CD4-positive, alpha-beta T cell treated with Interleukin-10 for 1 hour (primary cell): Measurements from ENCODE around the gene LRRC8B.
"Not testable (repeated sequence)": the region's sequence is repeated elsewhere in the genome, so short reads cannot be mapped to it uniquely, and the experiment has no call there.

Experiments used
- DNase-seq: peaks from one replicate; pipeline ENCODE4 v3.0.0-alpha.2; 2020

The LRRC8B gene

DNA sequence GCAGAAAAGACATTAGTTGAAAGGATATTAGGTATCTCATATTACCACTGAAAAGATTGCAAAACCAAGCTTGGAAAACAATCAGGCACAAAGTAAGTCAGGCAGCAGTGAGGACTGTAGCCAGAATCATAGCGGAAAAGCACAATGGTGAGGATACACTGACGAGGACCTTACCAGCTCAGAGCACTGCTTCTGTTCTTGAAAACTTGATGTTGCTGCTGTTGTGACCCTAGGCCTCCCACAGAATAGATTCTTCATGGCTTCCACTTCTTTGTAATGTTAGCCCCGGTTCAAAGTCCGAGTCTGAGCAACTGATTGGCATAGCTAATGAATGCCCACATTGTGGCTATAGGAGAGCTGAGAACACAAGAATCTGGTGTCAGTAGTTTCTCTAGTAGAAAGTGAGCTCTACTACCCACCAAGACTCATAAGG, 63.1 kb downstream of the LRRC8B start:
- DNase-seq, result no peak

DNA sequence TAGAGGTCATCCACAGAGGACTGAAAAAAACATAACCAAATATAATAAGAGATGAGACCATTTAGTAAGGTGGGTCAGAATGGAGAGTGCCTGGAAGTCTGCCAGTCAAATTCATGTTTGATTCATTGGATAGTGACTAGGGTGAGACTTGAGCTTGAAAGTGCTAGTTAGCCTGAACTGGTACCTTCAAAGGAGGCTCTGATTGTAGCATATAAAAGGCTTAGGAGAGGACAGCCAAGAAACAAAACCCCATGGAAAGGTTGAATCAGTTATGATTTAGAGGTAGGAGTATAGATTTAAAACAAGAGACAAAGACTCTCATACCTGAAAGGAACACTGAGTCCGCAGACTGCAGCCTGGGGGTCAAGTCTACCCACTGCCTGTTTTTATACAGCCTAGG, 63.9 kb downstream of the LRRC8B start:
- DNase-seq, result no peak

DNA sequence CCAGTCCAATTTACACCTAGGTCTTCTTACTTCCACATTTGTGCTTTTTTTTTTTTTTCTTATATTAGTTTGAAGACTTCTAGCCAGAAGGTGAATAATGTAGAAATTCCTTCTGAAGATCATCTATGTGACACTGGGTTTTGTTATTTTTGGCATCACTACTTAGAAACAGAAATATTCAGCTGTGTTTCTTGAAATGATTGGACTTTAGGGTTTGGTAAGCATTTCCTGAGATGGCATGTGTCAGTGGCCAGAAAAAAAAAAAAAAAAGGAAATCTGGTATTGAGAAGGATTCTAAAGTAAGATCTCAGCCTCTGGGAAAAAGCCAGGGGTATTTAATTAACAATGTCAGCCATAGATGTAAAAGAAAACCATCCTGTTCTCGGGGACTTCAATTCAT, 64.9 kb downstream of the LRRC8B start:
- DNase-seq, result no peak

DNA sequence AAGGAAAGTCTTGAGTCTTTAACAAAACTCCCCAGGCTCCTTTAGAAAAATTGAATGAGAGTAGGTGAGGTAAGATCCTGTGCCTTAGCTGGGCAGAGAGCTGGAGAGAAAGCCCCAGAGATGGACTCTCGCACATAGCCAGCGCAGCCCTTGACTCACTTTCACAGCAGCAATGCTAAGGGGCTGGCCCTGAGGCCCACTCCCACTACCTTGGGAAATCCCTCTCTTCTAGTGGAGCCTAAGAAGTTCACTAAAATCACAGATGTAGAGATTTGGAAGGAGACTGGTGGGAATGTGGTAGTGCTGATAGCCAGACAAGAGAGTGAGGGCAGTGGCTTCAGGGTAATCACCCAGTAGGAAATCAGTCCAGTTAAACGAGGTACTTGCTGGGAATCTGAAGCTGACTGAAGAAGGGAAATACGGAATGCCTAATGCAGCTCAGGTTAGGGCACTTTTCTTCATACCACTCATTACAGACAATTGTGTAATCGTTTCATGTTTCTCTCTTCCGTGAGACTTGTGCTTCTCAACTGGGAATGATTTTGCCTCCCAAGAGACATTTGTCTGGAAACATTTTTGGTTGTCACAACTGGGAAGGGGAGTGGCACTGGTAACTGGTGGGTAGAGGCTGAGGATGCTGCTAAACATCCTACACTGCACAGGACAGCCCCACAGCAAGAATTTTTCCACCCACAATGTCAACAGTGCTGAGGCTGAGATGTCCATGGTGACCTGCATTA, 65.9 kb downstream of the LRRC8B start:
- no peak for DNase-seq

DNA sequence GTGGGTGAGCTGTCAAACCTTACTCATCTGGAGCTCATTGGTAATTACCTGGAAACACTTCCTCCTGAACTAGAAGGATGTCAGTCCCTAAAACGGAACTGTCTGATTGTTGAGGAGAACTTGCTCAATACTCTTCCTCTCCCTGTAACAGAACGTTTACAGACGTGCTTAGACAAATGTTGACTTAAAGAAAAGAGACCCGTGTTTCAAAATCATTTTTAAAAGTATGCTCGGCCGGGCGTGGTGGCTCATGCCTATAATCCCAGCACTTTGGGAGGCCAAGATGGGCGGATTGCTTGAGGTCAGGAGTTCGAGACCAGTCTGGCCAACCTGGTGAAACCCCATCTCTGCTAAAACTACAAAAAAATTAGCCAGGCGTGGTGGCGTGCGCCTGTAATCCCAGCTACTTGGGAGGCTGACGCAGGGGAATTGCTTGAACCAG, 68.3 kb downstream of the LRRC8B start:
- not testable (repeated sequence) for DNase-seq

DNA sequence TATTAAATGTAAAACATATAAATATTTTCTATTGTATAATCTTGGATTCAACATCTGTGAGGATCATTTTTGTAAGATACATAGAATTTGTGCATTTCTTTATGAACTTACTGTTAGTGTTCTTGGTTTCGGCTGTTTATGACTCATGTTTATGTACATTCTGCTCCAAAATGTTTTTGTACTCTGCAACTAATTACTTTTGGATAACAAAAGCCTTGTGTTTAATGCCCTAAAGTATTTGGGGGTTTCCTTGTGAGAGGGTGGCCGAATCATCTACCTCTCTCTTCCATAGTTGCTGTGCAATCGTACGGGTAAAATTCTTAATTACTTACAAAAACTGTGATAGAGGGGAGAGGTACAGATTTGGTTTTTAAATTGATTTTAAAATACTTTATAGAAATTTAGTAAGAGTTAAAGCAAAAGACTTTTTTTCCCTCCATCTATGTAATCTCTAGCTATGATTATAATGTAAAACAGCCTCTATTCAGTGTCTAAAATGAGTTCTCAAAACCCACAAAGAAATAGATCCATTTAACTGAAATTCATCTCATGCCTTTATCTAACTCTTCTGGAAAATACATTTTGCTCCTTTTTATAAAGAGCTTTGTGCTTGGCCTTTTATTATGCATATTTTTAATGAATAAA, 69.6 kb downstream of the LRRC8B start:
- no peak for DNase-seq

DNA sequence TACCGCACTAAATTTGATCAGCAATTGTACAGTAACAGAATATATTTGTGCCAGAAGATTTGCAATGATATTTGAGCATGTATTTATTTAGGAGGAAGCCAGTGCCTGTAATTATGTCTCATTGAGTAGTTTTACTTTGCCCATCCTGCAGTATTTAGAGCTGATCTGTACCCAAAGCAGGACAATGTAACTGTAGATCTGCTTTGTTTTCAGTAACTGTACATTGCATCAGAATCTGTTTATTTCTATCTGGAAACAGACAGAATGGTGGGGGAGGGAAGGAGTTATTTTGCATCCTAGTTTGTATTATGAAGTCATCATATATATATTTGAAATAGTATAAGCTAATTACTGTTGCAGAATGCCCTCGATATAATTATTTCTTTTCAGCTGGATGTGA, 72.1 kb downstream of the LRRC8B start:
- DNase-seq, result no peak

DNA sequence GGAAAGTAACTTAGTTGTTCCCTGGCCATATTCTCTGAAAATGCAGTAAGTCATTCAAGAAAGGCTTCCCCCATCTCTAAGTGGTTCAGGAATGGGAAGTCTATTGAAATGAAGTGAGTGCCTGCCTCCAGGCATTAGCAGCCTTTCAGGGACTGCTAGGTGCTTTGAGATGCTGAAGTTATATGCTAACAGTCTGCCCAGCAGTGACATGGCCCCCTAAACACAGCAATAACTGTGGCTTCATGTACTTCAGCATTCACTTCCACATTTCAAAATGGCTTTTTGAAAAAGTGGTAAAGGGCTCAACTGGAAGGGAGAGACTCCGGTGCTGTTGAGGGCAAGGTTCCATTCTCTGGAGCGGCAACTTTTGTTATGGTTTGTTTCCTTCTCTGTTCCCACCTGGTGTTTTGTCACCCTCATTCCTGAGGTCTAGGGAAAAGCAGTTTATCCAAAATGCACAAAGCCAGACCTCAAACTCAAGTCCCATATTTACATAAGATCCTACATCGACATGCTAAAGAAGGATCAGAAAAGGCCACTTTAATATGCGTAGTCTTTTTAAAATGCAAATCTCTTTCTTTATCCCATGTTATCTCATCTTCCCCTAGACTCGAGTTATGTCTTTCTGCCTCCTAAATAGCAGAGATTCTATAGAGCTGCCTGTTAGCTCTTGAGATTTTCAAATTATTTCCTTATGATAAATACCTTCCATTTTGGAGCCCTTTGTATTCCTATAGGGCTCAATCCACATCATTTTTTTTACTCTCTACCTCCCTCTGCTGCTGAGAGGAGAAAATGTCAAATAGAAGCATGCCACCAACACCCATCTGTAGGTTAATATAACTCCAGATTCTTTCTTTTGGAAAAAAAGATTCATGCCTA, 74.1 kb downstream of the LRRC8B start:
- DNase-seq, result peak; percentile 64

DNA sequence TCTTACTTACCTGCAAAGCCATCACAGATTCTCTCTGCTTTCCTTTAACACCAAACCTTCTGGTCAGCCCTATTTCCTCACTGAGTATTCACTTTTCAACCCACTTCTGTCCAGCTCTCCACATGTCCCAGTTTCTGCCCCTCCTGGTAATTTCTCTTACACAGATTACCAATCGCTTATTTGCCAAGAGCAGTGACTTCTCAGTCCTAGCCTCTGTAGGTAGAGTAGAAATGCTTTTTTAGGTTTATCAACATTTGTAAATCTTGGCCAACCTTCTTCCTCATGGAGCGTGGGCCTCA, 74.7 kb downstream of the LRRC8B start:
- no peak for DNase-seq

DNA sequence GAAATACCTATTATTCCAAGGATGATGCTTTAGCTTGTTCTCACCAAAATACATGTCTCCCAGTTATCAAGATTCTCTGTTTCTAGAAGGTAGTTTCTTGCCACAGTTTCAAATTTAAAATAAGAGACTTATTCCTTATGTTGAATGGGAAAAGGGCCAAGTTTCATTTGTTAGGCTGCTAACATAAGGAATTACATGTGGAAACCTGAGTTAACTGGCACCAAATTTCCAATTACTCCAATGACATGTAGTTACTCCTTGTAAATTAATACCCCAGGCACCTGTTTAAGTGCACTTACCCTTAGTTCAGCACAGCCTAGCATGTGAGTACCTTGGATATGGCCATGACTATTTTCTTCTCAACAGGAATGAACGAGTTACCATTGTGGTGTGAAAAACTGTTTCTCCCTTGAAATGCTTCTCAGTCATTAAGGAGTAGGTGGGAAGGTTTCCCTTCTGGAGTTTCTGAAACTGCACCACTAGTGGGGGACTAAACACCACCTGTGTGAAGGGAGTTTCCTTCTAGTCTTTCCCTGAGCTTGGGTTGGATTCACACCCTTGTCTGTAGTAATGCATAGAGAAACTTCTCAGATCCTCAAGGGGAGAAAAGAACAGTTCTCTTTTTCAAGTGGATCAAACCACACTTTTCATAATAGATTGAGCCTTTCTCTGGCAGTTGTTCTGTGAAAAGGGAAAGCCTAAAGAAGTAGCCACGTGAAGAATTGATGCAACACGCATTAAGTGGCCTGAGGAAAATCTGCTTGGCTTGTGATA, 76.0 kb downstream of the LRRC8B start:
- no peak for DNase-seq

DNA sequence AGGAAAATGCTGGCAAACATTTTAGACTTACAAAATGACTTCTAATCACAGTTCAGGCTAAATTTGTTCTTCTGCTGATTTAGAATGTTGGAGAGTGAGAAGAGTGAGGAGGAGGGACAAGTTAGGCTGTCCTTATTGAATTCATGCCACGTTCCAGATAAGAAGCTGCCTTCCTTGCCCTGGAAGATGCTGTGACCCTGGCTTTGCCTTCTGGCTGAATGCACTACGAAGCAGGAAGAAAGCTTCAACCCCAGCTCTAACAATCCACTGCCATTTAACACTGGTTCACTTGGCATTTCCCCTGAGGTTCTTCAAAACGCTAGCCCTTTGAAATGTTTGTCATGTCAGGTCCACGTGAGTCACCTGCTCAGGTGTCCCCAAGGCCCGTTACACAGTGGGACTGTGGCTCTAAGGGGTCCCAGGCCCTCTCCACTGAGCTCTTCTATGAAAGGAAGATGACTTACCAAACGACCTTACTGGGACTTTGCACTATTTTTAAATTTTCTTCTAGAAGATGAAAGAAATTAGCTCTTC, 78.3 kb downstream of the LRRC8B start:
- DNase-seq, result no peak

DNA sequence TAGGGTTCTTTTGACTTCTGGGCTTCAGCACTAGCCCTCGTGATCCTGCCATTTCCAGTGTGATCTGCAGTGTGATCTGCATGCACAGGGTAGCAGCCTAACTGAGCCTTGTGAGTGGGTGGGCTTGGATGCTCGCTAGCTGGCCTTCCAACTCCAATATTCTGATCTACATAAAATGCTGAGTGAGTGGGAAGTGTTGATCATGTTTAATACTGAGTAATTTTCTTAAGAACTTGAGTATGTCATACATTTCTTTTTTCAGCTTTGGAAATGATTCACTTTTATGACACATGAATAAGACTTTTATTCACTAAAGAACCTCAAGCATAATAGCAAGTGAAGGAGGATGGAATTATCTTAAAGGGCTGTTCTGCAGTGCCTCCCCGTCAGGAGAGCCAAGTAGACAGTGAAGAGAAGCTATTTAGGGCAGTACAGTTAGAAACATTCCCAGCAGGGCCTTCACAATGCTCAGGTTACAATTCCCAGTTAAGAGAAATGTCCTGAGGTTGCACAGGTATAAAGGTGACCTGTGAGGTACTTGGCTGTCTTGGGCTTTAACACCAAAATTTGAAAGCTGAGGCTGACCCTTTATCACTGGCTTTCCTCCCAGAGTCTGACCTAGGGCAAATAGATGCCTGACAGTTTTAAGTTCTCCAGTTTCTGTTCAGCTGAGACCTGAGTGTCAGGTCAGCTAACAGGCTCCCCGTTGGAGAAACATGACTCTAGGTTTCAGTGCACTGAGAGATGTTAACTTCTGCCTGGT, 79.2 kb downstream of the LRRC8B start:
- DNase-seq, result no peak

DNA sequence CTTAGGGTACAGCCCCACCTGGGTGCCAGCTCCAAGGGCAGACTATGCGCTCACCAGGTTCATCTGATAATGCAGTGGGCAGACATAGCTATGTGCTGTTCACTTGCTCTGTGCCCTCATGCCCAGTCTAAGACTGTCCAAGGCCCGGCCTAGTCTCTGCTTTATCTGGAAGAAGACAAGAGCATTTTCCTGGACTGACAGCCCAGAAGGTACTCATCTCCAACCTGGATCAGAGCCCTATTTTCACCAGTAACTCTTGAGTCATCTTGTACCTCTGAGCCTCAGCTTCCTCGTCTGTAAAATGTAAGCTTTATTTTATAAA, 79.7 kb downstream of the LRRC8B start:
- DNase-seq, result no peak

DNA sequence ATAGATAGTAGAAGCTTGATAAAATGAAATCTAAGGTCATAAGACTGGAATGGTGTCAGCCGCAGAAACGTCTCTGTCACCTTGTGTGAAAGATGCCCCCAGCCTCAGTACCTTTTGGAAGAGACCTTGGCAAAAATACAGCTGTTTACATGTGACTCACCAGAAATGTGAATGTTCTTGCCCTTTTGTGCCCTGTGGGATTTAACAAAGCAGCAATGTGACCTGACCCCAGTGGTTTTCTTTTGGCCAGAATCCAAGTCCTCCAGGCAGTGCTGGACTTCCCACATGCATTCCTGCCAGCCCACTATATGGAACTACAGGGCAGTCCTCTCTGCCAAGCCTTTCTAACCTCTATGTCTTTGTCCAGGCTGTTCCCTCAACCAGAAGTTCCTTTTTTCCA, 81.1 kb downstream of the LRRC8B start:
- DNase-seq, result no peak

DNA sequence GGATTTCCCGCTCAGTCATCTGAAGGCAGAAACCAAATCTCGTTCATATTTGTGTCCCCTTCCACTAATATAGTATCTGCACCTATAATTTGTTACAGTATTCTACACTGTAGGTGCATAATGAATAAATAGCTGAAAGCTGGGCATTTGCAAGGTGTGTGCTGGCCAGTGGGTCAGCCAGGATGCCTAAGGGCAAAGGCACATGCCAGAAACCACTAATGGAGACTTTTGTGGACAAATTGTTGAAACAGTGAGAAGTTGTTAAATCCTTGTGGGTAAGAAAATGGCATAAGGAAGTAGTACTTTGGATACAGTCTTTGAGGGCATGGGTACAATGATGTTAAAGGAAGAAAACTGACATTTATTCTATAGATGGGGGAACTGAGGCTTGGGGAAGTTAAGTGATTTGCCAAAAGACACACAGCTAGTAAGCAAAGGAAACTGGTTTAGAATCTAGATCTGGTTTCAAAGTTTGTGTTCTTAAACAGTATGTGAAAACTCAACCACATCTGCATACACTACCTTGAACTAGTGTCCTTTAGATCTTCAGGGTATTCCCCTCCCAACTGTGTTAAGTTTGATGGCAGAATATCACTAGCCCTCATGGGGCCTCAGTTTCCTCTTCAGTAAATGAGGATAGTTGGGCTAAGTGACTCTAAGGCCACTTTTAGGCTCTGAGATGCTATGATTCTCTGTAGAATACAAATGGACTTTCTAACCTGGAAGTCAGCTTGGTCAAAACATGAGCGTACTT, 81.8 kb downstream of the LRRC8B start:
- peak; percentile 60 for DNase-seq

DNA sequence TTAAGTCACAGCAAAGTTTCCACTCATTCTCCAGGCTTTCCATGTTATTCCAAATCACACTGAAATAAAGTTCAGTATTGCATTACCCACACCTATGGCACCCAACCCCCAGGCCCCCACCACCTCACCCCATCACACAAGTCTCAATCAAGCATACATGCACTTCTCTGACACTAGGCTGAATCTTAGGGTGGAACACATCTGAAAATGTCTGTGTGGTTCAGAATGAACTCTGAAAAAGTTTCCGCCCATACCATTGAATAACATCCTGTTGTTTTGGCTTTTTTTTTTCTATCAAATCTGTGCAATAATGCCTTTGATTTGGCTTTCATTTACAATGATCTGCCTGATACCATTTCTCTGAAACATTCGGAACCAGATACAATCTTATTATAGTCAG, 82.5 kb downstream of the LRRC8B start:
- peak; percentile 80 for DNase-seq

DNA sequence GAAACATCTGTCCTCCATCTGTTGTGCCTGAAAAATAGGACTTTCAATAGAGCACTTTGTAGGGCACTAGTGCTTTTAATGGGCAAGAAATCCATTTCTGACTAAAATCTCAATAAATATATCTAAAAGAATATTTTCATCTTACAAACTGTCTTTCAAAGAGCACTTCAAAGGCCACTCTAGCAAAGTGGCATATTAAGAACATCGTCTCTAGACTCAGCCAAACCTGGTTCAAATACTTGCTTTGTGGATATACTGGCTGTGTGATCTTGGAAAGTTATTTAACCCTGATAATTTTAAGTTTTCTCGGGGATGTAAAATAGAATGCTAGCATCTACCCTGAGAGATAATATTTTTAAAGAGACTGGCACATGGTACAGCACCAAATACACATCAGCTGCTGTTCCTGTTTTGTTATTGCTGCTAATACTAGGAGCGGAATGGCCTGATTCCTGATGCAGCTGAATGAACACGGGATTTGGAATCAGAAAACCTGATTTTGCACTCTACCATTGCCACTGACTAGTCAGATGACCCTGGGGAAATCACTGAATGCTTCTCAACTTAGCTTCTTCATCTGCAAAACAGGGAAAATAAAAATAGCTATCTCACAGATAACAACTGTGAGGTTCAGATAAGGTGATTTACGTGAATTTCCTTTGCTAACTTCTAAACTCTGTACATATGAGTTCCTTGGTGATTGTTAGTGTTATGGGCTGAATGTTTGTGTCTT, 83.1 kb downstream of the LRRC8B start:
- no peak for DNase-seq

DNA sequence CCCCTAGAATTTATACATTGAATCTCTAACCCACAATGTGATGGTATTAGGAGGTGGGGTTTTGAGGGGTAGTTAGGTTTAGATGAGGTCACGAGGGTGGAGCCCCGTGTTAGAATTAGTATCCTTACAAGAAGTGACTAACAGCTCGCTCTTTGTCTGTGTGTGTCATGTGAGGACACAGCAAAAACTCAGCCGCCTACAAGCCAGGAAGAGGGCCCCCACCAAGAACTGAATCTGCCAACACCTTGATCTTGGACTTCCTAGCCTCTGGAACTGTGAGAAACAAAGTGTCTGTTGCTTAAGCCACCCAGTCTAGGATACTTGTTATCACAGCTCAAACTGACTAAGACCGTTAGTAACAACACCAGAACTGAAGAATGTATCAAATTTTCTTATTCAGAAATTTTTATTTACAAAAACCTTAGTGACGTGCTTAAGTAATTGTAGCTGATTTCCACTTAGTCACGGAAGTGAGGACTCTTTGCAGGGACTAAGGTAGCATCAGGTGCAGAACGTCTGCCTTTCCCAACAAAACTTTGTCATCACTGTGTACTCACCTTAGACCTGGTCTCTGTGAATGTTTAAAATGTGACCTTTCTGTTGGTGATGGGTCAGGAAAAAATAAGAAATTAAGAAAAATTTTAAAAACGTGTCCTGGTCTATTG, 83.8 kb downstream of the LRRC8B start:
- peak; percentile 90 for DNase-seq

DNA sequence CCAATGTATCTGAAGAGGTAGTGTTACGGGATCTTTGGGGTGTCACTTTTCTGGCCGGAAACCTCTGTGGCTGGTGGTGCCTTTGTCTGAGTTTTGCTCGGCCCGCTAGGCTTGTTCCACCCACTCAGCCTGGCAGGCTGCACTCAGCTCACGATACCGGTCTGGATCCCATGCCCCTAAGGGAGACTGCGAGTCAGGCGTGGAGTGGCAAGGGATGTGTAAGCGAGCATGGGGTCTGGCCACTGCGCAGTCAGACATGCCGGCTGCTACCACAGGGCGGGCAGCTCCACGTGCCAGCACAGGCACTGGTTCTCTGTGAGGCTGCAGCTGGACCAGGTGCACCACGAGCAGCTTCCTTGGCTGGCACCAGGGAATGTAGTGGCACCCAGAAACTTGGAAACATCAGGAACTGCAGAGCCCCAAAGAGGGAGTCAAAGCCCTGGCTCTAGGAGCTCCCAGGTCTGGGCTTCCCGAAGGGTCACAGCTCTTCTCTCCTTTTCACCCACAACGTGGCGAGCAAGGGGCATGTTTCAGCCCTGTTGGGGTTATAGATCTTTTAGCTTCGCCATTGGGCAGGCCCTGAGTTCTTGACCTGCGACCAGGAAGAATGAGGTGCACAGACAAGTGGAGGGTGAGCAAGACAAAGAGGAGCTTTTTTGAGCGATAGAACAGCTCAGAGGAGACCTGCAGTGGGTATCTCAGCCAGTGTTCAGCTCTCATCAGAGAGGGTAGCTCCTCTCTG, 84.5 kb downstream of the LRRC8B start:
- peak; percentile 82 for DNase-seq
